LNCAP (cell line): ENCODE data around the gene TRA2A.
A peak's percentile ranks its signal among the peaks of the same experiment; 100 is the strongest.

Experiments used
- CTCF ChIP-seq: fragments of 450-650 bp; IDR thresholded peaks from 2 replicates; pipeline ENCODE4 v1.5.1; 2017; ENCODE audit warnings: mild to moderate bottlenecking

Gene TRA2A

GRCh38 chr7:23467806-23468525, 63.8 kb downstream of the TRA2A start:
- TF ChIP-seq CTCF: no peak

- no peak for TF ChIP-seq CTCF
These were observed 64.4 kb downstream of the TRA2A start for GRCh38 chr7:23467291-23467805.

- TF ChIP-seq CTCF: peak; percentile 32; the same call in 1 of the 2 replicates
These were observed 68.9 kb downstream of the TRA2A start for GRCh38 chr7:23462846-23463245.

GRCh38 chr7:23458044-23458443, 73.7 kb downstream of the TRA2A start:
- TF ChIP-seq CTCF: no peak

GRCh38 chr7:23456093-23456492, 75.7 kb downstream of the TRA2A start:
- no peak for TF ChIP-seq CTCF

- TF ChIP-seq CTCF: no peak
These were observed 76.8 kb downstream of the TRA2A start for GRCh38 chr7:23454881-23455526.
